NCI-H2227 (cell line): Measurements from ENCODE around the gene DYNC2LI1.
"Not testable (repeated sequence)": the region's sequence is repeated elsewhere in the genome, so short reads cannot be mapped to it uniquely, and the experiment has no call there.

Experiments used
- DNase-seq: peaks from one replicate; lab custom pipeline; 2025; ENCODE audit not compliant: unreplicated experiment; lab: John Stamatoyannopoulos, UW

The DYNC2LI1 gene

GRCh38 chr2:43773876-43774613 lies at the start of gene DYNC2LI1:
Gene DYNC2LI1 (plus strand): TSS chr2:43774039. CDS start chr2:43774139, 100 bp downstream.
- peak; percentile 92 for DNase-seq

- no peak for DNase-seq
Observed at GRCh38 chr2:43724728-43725526, 48.9 kb upstream of the DYNC2LI1 start.

- DNase-seq: no peak
Observed at GRCh38 chr2:43725711-43726246, 48.1 kb upstream of the DYNC2LI1 start.

- DNase-seq: not testable (repeated sequence)
Observed at GRCh38 chr2:43726961-43727633, 46.7 kb upstream of the DYNC2LI1 start.

- DNase-seq: no peak
Observed at GRCh38 chr2:43727634-43728014, 46.2 kb upstream of the DYNC2LI1 start.

- no peak for DNase-seq
Observed at GRCh38 chr2:43729491-43730174, 44.2 kb upstream of the DYNC2LI1 start.

- DNase-seq: no peak
Observed at GRCh38 chr2:43731211-43731610, 42.6 kb upstream of the DYNC2LI1 start.

- no peak for DNase-seq
Observed at GRCh38 chr2:43736637-43737036, 37.2 kb upstream of the DYNC2LI1 start.

GRCh38 chr2:43737097-43737854 lies 36.6 kb upstream of the DYNC2LI1 start:
- no peak for DNase-seq

GRCh38 chr2:43737855-43738254 lies 36.0 kb upstream of the DYNC2LI1 start:
- DNase-seq: no peak

GRCh38 chr2:43738257-43738656 lies 35.6 kb upstream of the DYNC2LI1 start:
- DNase-seq: no peak

- no peak for DNase-seq
Observed at GRCh38 chr2:43743706-43744105, 30.1 kb upstream of the DYNC2LI1 start.

- DNase-seq: no peak
Observed at GRCh38 chr2:43745457-43745856, 28.4 kb upstream of the DYNC2LI1 start.

- no peak for DNase-seq
Observed at GRCh38 chr2:43748333-43748732, 25.5 kb upstream of the DYNC2LI1 start.

- no peak for DNase-seq
Observed at GRCh38 chr2:43749583-43749982, 24.3 kb upstream of the DYNC2LI1 start.

- no peak for DNase-seq
Observed at GRCh38 chr2:43751476-43751990, 22.3 kb upstream of the DYNC2LI1 start.

- DNase-seq: no peak
Observed at GRCh38 chr2:43752302-43752701, 21.5 kb upstream of the DYNC2LI1 start.

- peak; percentile 24 for DNase-seq
Observed at GRCh38 chr2:43754180-43754579, 19.7 kb upstream of the DYNC2LI1 start.

GRCh38 chr2:43758739-43759138 lies 15.1 kb upstream of the DYNC2LI1 start:
- DNase-seq: no peak

- DNase-seq: no peak
Observed at GRCh38 chr2:43759195-43759594, 14.6 kb upstream of the DYNC2LI1 start.
